ENCODE results near the gene AP1B1. TPM values are rescaled to one million over a fixed set of nuclear protein-coding genes. Genes with fewer than 3 reads are reported as not detected.
A peak's percentile ranks its signal among the peaks of the same experiment; 100 is the strongest.

Gene AP1B1
- total and polyA plus RNA-seq, 2 of the 8 experiments (the other 6 are each of a cell fraction or from before 2014, with no cell fraction given) = 64.2 to 86.8 TPM

DNA sequence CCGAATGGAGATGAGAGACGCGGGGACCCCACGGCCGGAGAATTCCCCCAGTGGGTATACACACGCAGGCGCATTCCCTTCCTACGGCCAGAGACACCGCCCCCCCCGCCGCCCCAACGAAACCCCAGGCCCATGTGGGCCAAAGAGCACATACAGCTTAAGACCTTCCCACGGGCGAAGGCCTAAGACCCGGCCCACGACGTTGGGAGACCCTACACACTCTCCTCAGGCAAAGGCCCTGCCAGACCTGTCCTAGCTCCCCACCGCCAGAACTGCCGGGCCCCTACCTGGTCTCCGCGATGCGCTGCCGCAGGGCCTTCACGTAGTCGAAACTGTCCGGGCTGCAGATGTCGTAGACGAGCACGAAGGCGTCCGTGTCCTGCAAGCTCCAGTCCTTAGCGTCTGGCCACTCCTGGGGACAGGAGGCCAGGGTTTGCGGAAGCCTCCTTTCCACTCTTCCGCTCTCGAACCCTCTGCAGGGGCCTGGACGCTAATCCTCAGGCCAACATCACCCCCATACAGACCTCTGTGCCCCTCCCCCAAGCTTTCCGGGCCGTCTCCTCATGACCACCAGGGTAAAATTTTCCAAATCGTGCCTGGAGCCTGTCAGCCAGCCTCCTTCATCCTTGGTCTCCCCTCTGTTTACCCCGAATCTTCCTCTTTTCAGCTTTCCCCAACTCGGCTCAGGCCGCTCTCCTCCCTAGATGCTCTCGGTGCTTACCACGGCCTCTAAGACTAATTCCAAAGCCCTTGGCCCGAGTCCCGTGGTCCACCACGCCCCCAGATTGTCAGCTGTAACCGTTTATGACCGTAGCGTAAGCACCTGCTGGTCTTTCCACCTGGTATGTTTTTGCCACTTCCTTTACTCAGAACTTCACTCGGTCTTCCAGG is 74.5 kb downstream of the AP1B1 start:
- peaks cover 0 to 16% (median 9%) of the 10 kb centered on the region in 4 experiments; a peak in 6 of 7 replicates for H3K4me1 ChIP-seq (replicated peaks in 1 of 4; ENCODE audit: control insufficient read depth in 3 of 4, insufficient read depth in 4 of 4, low read length in 3 of 4)
- no peak overlapping the region for H3K56ac ChIP-seq (replicated peaks; ENCODE audit: insufficient read length, low read depth, low read length)
- H3K4me2 ChIP-seq (ENCODE audit: insufficient read depth in 1 of 2, low read depth in 2 of 2, low read length in 2 of 2) = peak overlapping the region in 1 of 2 experiments; percentile 74; a peak in 1 of 4 replicates
- H3K9ac ChIP-seq (replicated peaks in 1 of 4; ENCODE audit: extremely low read depth in 1 of 4, low read depth in 3 of 4, low read length in 3 of 4) = no peak overlapping the region
- TF ChIP-seq BACH1 (IDR thresholded peaks at IDR 0.05; ENCODE audit: low read length) (no peak), CHD1 (IDR thresholded peaks at IDR 0.05; ENCODE audit: low read depth, low read length) (no peak), E2F6 (IDR thresholded peaks at IDR 0.05) (no peak), SP1 (IDR thresholded peaks at IDR 0.05; ENCODE audit: low read depth, low read length) (no peak), SUZ12 (IDR thresholded peaks at IDR 0.05; ENCODE audit: low read length) (no peak)
- H2BK5ac ChIP-seq (ENCODE audit: low read depth, low read length) = no peak overlapping the region
- CTCF ChIA-PET (ENCODE audit: partially characterized antibody) = interaction anchor here (0.6 to 4.1 kb wide), 20 partner anchors 8 to 785 kb away, joined by 3 to 41 read pairs (median 4); partner anchors contain the start of gene EMID1
- no peaks in the 10 kb centered on the region for H3K79me1 ChIP-seq (ENCODE audit: low read depth, low read length)
- peaks cover 29 to 46% (median 43%) of the 10 kb centered on the region in 4 experiments for H3K27me3 ChIP-seq (replicated peaks in 1 of 4; ENCODE audit: control insufficient read depth in 3 of 4, extremely low read depth in 1 of 4, insufficient read depth in 3 of 4, low read length in 3 of 4)
- no peak overlapping the region for H2BK20ac ChIP-seq (ENCODE audit: low read length)
- H4K91ac ChIP-seq (replicated peaks; ENCODE audit: insufficient read length, low read length) = no peak overlapping the region
- no peak overlapping the region for H2BK15ac ChIP-seq (ENCODE audit: low read length)
- peak in 1 of 2 experiments; percentile 49 for DNase-seq (ENCODE audit: low read depth in 1 of 2, low spot score in 2 of 2)
- H3K79me2 ChIP-seq (ENCODE audit: control insufficient read depth in 1 of 2, insufficient read depth in 2 of 2, low read length in 2 of 2) = no peaks in the 10 kb centered on the region
- no peak overlapping the region for H2BK120ac ChIP-seq (replicated peaks; ENCODE audit: low read depth, low read length)
- H3K18ac ChIP-seq (ENCODE audit: extremely low read depth, low read length) = no peak overlapping the region
- no peak for FAIRE-seq
- no peak overlapping the region for H2BK12ac ChIP-seq (ENCODE audit: low read depth, low read length)
- H4K8ac ChIP-seq (ENCODE audit: extremely low read depth, insufficient read depth, low read length) = peak overlapping the region; percentile 63; the same call in 1 of the 2 replicates
- H3K23ac ChIP-seq (ENCODE audit: insufficient read length) = no peak overlapping the region
- H3K9me3 ChIP-seq (ENCODE audit: insufficient read depth in 2 of 2, low read depth in 1 of 2, low read length in 1 of 2) = peaks cover 7 to 8% of the 10 kb centered on the region in 2 experiments; a peak in 3 of 4 replicates
- peaks cover 6% of the 10 kb centered on the region; the same call in 1 of the 2 replicates for H3K23me2 ChIP-seq (ENCODE audit: low read depth, low read length)
- H4K5ac ChIP-seq (ENCODE audit: insufficient read length, low read depth, low read length) = no peak overlapping the region
- no peak overlapping the region for H3K4me3 ChIP-seq (ENCODE audit: extremely low read depth in 1 of 4, insufficient read depth in 2 of 4, low read depth in 3 of 4, low read length in 4 of 4)
- H2AFZ ChIP-seq (ENCODE audit: low read length) = no peak overlapping the region
- 78% methylated on average over 42 of the region's 51 CpGs; no CpG with 5 or more reads in 1 of the 2 experiments for whole genome bisulfite sequencing, 2 experiments (ENCODE audit: extremely low coverage in 1 of 2, insufficient coverage in 1 of 2, insufficient read length in 1 of 2, insufficient replicate concordance in 2 of 2, low coverage in 1 of 2, low lambda C conversion rate in 2 of 2, missing lambda C conversion rate in 1 of 2)
- H2AK5ac ChIP-seq (ENCODE audit: low read depth, low read length) = 0 out of 2 replicates have a peak overlapping the region, but pooled peaks have one; percentile 9
- H3K27ac ChIP-seq (ENCODE audit: low read depth, low read length) = no peak overlapping the region
- POLR2A ChIA-PET (ENCODE audit: partially characterized antibody) = interaction anchor here (0.6 to 4.4 kb wide), 14 partner anchors 8 to 239 kb away, joined by 3 to 44 read pairs (median 4); partner anchors contain the start of genes GAS2L1, NEFH and THOC5
- peaks cover 6 to 13% of the 10 kb centered on the region in 2 experiments for H4K20me1 ChIP-seq (replicated peaks in 1 of 2; ENCODE audit: control insufficient read depth in 1 of 2, insufficient read depth in 2 of 2, low read length in 2 of 2)
- no peak overlapping the region for H3K14ac ChIP-seq (ENCODE audit: insufficient read length)
- peaks cover 0 to 12% (median 0%) of the 10 kb centered on the region in 4 experiments; a peak in 1 of 8 replicates for H3K36me3 ChIP-seq (ENCODE audit: control insufficient read depth in 2 of 4, insufficient read depth in 4 of 4, low read length in 3 of 4)
- no peak overlapping the region for H3K4ac ChIP-seq (replicated peaks; ENCODE audit: insufficient read length, low read depth, low read length)

Data from H1 (cell line).